Heart left ventricle (tissue), 13 donors: Measurements from ENCODE around the gene CERS1.

Experiments
- CTCF ChIP-seq, 12 donors: fragments of 200-600 bp; sonication (generic) in 4 of 12; IDR thresholded peaks; one replicate each; pipeline versions ENCODE4 v1.5.0 to v1.8.0; 2018 to 2022; ENCODE audit warnings: antibody characterized with exemption in 12 of 12, mild to moderate bottlenecking in 5 of 12
- POLR2A ChIP-seq, 2 donors: fragments of 450-650 bp; IDR thresholded peaks; one replicate each; pipeline ENCODE4 v1.6.1; 2017; ENCODE audit warnings: antibody characterized with exemption in 2 of 2, mild to moderate bottlenecking in 2 of 2, moderate library complexity in 2 of 2
- donor health status: ischemic (EF 13 %, LVEDD 7.1; RV severe dilation, severe dysfunction).
- donor health status: DM: no; HTN: yes; CAD: no.
- donor health status: DM: no; HTN: no; CAD: no.
- donor health status: ischemic (EF 25% LVEDD 6.9; RV normal size, moderate dysfunction).
- donor health status: ischemic (EF 25% LVEDD 5.7; RV mildly dilated, moderate dysfunction).
- donor health status: ischemic (EF 35%, LVEDD 5.7; RV mildly dilated, moderate dysfunction).
- donor health status: nonischemic (EF 11% LVEDD 7.7; RV severe dilation, severe dysfunction).
- donor health status: DM: yes; HTN: yes; CAD: no.
- donor health status: PGD.
- donor health status: ischemic (EF 29% LVEDD 5.4; RV normal size, mild dysfunction).
- donor health status: nonischemic (EF 23%, LVEDD 6.1; RV moderate dilation, normal function).

DNA sequence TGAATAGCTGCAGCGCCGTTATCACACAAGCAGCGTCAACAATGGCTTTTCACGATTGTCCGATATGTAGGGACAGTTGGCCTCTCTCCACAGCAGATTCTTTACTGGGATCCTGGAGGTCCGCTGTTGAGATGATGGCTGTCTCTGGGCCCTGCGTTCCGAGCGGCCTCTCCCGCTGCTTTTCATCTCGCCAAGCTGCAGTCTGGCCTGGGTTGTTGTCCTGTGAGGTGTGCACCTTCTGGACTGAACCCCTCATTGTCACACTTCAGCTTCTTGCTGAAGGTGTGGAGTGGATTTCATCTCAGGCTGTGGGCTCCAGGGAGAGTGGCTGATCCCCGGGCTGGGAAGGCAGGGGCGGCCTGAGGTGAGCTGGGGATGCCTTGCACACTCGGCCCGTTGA is 54.6 kb downstream of the CERS1 start:
- no peak for TF ChIP-seq CTCF (IDR thresholded peaks at IDR 0.05)
- no peak for TF ChIP-seq POLR2A (IDR thresholded peaks at IDR 0.05)
